ENCODE measurements around the gene EPS15. TPM values are rescaled to one million over a fixed set of nuclear protein-coding genes. Genes with fewer than 3 reads are reported as not detected.

Gene EPS15
- total and polyA plus RNA-seq, 12 donors, result 12.4 to 81.4 (median 63.0) TPM

DNA sequence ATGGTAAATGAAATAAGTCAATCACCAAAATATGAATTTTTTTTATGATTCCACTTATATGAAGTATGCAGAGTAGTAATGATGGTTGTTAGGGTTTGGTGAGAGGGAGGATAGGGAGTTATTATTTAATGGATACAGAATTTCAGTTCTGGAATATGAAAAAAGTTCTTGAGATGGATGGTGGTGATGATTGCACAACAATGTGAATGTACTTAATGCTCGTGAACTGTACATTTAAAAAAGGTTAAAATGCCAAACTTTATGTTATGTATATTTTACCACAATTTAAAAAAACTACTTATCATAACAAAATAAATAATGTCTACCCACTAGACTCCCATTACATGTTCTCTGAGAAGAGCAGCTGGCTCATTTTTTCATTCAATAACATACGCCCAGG, 133.3 kb downstream of the EPS15 start:
- intact Hi-C loops (cut with DNase I), result no loop called here
- 96 to 97% methylated on average over 2 of the region's 2 CpGs for WGBS, 2 donors

DNA sequence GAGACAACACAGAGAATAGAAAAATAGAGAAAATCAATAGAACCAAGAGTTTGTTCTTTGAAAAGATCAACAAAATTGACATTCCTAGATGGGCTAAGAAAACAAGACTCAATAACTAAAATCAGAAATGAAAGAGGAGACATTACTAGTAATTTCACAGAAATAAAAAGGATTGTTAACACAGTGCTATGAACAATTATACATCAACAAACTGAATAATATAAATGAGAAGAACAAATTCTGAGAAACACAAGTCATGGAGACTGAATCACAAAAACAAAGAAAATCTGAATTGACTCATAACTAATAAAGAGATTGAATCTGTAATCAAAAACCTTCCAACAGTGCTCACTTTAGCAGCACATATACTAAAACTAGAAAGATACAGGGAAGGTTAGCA, 137.1 kb downstream of the EPS15 start:
- ATAC-seq, result no peak
- intact Hi-C loops (cut with DNase I), result no loop called here
- Histone ChIP-seq H3K9me3 (peaks cover 0 to 29% (median 8%) of the 10 kb centered on the region in 11 donors), H3K27me3 (no peaks in the 10 kb centered on the region), H3K4me3 (no peak overlapping the region), H3K36me3 (peaks cover 0 to 82% (median 35%) of the 10 kb centered on the region in 9 donors), H3K27ac (no peak overlapping the region), H3K4me1 (no peaks in the 10 kb centered on the region)
- DNase-seq, result no peak
- TF ChIP-seq, protein P1, sequence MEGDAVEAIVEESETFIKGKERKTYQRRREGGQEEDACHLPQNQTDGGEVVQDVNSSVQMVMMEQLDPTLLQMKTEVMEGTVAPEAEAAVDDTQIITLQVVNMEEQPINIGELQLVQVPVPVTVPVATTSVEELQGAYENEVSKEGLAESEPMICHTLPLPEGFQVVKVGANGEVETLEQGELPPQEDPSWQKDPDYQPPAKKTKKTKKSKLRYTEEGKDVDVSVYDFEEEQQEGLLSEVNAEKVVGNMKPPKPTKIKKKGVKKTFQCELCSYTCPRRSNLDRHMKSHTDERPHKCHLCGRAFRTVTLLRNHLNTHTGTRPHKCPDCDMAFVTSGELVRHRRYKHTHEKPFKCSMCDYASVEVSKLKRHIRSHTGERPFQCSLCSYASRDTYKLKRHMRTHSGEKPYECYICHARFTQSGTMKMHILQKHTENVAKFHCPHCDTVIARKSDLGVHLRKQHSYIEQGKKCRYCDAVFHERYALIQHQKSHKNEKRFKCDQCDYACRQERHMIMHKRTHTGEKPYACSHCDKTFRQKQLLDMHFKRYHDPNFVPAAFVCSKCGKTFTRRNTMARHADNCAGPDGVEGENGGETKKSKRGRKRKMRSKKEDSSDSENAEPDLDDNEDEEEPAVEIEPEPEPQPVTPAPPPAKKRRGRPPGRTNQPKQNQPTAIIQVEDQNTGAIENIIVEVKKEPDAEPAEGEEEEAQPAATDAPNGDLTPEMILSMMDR (IDR thresholded peaks at IDR 0.05), result no peak

More for the DNA sequence above, 133.3 kb downstream of the EPS15 start:
- Histone ChIP-seq H3K4me1 (no peaks in the 10 kb centered on the region), H3K4me3 (no peak overlapping the region), H3K27me3 (no peaks in the 10 kb centered on the region), H3K36me3 (peaks cover 0 to 50% (median 24%) of the 10 kb centered on the region in 9 donors), H3K9me3 (peaks cover 0 to 34% (median 8%) of the 10 kb centered on the region in 11 donors), H3K27ac (no peak overlapping the region)
- no peak for ATAC-seq
- TF ChIP-seq, protein P1 (IDR thresholded peaks at IDR 0.05), result no peak
- DNase-seq, result no peak

- Histone ChIP-seq H3K4me1 (no peaks in the 10 kb centered on the region), H3K27ac (no peak overlapping the region), H3K4me3 (no peak overlapping the region), H3K36me3 (peaks cover 0 to 87% (median 32%) of the 10 kb centered on the region in 9 donors), H3K27me3 (no peaks in the 10 kb centered on the region), H3K9me3 (peaks cover 0 to 29% (median 8%) of the 10 kb centered on the region in 11 donors)
- no peak for ATAC-seq
- intact Hi-C loops (cut with DNase I), result no loop called here
- no peak for DNase-seq
- TF ChIP-seq, protein P1 (IDR thresholded peaks at IDR 0.05), result no peak
- 98 to 100% methylated on average over 1 of the region's 1 CpG for WGBS, 2 donors
Measured at GRCh38 chr1:51380936-51381335, 138.1 kb downstream of the EPS15 start.

DNA sequence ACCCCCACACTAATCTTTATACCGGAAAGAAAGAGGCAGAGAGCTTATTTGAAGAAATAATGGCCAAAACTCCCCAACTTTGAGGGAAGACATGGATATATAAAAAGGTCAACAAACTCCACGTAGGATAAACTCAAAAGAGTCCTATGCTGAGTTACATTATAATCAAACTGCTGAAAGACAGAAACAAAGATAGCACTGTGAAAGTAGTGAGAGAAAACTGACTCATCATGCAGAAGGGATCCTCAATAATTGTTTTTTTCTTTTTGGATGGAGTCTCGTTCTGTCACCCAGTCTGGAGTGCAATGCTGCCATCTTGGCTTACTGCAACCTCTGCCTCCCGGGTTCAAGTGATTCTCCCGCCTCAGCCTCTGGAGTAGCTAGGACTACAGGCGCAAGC, 140.2 kb downstream of the EPS15 start:
- H3K27ac ChIP-seq, result no peak overlapping the region
- no peaks in the 10 kb centered on the region for H3K27me3 ChIP-seq
- DNase-seq, result no peak
- ATAC-seq, result no peak
- TF ChIP-seq, protein P1 (IDR thresholded peaks at IDR 0.05), result no peak
- H3K9me3 ChIP-seq, result peaks cover 0 to 15% (median 5%) of the 10 kb centered on the region in 11 donors
- WGBS, 2 donors, result 92 to 93% methylated on average over 6 of the region's 6 CpGs
- H3K4me1 ChIP-seq, result no peaks in the 10 kb centered on the region
- H3K36me3 ChIP-seq, result peaks cover 0 to 85% (median 25%) of the 10 kb centered on the region in 9 donors
- intact Hi-C loops (cut with DNase I), result no loop called here
- no peak overlapping the region for H3K4me3 ChIP-seq

Measured in heart right ventricle (tissue), 16 donors.